Progenitor cell of endocrine pancreas (in vitro differentiated cells): Measurements from ENCODE around the gene RBM8A. TPM values are rescaled to one million over a fixed set of nuclear protein-coding genes. Genes with fewer than 3 reads are reported as not detected.
"Not testable (repeated sequence)": the region's sequence is repeated elsewhere in the genome, so short reads cannot be mapped to it uniquely, and the experiment has no call there.

ENCODE experiments used
- DNase-seq: peaks from one replicate; pipeline ENCODE4 v3.0.0; 2021; ENCODE audit warnings: low spot score; ENCODE audit not compliant: unreplicated experiment
- H3K27ac Mint-ChIP-seq: 2 replicates; pipeline ENCODE4 v1.8.0; 2021; ENCODE audit warnings: mild to moderate bottlenecking, moderate library complexity, mixed read lengths
- H3K27me3 Mint-ChIP-seq: 2 replicates; pipeline ENCODE4 v1.8.0; 2021; ENCODE audit warnings: mixed read lengths
- H3K36me3 Mint-ChIP-seq: 2 replicates; pipeline ENCODE4 v1.8.0; 2022; ENCODE audit warnings: mixed read lengths; ENCODE audit not compliant: insufficient read depth
- H3K4me1 Mint-ChIP-seq: 2 replicates; pipeline ENCODE4 v1.8.0; 2021; ENCODE audit warnings: low read depth, mixed read lengths
- H3K4me3 Mint-ChIP-seq: 2 replicates; pipeline ENCODE4 v1.8.0; 2021; ENCODE audit warnings: low read depth, mild to moderate bottlenecking, moderate library complexity, mixed read lengths
- H3K9me3 Mint-ChIP-seq: 2 replicates; pipeline ENCODE4 v1.8.0; 2021; ENCODE audit warnings: low read depth, mixed read lengths
- total RNA-seq: library from RNA; stranded (reverse); gene quantifications from 2 replicates; pipeline ENCODE4 v1.2.1, GENCODE V29; 2021
- TF ChIP-seq, protein P1 (sequence below): fragments of 200-600 bp; sonication (generic); IDR thresholded peaks from one replicate; pipeline ENCODE4 v1.5.0; 2021; ENCODE audit warnings: antibody characterized with exemption, mild to moderate bottlenecking; ENCODE audit not compliant: unreplicated experiment

RBM8A gene
- total RNA-seq, 1 donor from 2014 or later, result 173 TPM

DNA sequence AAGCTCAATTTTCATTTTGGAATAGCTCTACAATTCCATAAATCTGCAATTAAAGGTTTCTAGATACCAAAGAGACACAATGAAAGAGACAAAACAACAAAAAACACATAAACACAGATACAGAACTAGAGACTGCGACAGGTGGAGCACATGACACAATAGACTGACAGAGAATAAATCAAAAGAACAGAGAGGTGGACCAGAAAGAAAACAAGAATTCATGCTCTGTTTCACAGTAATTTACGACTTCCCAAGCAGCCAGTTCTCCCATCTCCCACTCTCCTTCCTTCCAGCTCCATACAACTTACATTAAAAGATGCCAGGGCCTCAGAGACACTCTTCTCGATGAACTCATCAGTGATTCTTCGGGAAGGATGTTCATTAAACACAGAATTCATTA, 15.1 kb upstream of the RBM8A start:
- Mint-ChIP-seq H3K27me3 (peaks cover 10% of the 10 kb centered on the region), H3K36me3 (no peaks in the 10 kb centered on the region), H3K9me3 (no peaks in the 10 kb centered on the region), H3K4me3 (no peak overlapping the region), H3K27ac (peak overlapping the region; percentile 50), H3K4me1 (no peaks in the 10 kb centered on the region)
- TF ChIP-seq, protein P1, sequence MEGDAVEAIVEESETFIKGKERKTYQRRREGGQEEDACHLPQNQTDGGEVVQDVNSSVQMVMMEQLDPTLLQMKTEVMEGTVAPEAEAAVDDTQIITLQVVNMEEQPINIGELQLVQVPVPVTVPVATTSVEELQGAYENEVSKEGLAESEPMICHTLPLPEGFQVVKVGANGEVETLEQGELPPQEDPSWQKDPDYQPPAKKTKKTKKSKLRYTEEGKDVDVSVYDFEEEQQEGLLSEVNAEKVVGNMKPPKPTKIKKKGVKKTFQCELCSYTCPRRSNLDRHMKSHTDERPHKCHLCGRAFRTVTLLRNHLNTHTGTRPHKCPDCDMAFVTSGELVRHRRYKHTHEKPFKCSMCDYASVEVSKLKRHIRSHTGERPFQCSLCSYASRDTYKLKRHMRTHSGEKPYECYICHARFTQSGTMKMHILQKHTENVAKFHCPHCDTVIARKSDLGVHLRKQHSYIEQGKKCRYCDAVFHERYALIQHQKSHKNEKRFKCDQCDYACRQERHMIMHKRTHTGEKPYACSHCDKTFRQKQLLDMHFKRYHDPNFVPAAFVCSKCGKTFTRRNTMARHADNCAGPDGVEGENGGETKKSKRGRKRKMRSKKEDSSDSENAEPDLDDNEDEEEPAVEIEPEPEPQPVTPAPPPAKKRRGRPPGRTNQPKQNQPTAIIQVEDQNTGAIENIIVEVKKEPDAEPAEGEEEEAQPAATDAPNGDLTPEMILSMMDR, result no peak
- no peak for DNase-seq

GRCh38 chr1:145937436-145937835, 10.2 kb upstream of the RBM8A start:
- Mint-ChIP-seq H3K27me3 (peaks cover 9% of the 10 kb centered on the region), H3K4me3 (no peak overlapping the region), H3K4me1 (peaks cover 12% of the 10 kb centered on the region), H3K27ac (no peak overlapping the region), H3K9me3 (no peaks in the 10 kb centered on the region), H3K36me3 (no peaks in the 10 kb centered on the region)
- TF ChIP-seq, protein P1, result no peak
- DNase-seq, result no peak

DNA sequence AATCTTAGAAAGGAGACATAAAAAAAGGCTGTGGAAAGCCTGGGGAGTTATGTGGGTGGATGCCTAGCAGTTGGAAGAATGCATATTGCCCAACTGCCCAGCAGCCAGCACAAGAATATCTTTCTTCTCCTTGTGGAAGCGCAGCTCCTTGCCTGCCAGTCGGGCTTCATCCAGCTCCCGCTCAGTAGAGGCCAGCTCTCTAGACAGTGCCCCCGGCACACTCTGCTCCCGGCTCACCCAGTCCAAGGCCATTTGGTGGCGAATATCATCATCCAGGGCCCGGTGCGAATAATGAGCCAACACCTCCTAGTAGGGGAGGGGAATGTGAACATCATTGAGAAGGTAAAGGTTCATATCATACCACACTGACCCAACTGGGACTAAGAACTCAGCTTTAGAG, 9.0 kb upstream of the RBM8A start:
- TF ChIP-seq, protein P1, result no peak
- peaks cover 14% of the 10 kb centered on the region for H3K4me1 Mint-ChIP-seq
- H3K27ac Mint-ChIP-seq, result no peak overlapping the region
- no peaks in the 10 kb centered on the region for H3K9me3 Mint-ChIP-seq
- H3K27me3 Mint-ChIP-seq, result peaks cover 4% of the 10 kb centered on the region
- no peaks in the 10 kb centered on the region for H3K36me3 Mint-ChIP-seq
- no peak overlapping the region for H3K4me3 Mint-ChIP-seq
- DNase-seq, result no peak

GRCh38 chr1:145935708-145936107, 8.4 kb upstream of the RBM8A start:
- Mint-ChIP-seq H3K9me3 (no peaks in the 10 kb centered on the region), H3K27ac (no peak overlapping the region), H3K4me3 (no peak overlapping the region), H3K27me3 (peaks cover 4% of the 10 kb centered on the region), H3K36me3 (no peaks in the 10 kb centered on the region), H3K4me1 (peaks cover 14% of the 10 kb centered on the region)
- no peak for DNase-seq
- TF ChIP-seq, protein P1, result no peak

DNA sequence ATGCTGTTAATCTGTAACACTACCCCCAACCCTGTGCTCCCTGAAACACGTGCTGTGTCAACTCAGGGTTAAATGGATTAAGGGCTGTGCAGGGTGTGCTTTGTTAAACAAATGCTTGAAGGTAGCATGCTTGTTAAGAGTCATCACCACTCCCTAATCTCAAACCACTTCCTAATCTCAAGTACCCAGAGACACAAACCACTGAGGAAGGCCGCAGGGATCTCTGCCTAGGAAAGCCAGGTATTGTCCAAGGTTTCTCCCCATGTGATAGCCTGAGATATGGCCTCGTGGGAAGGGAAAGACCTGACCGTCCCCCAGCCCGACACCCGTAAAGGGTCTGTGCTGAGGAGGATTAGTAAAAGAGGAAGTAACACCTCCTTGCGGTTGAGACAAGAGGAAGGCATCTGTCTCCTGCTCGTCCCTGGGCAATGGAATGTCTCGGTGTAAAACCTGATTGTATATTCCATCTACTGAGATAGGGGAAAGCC, 5.3 kb upstream of the RBM8A start:
- H3K36me3 Mint-ChIP-seq, H3K4me3 Mint-ChIP-seq: not testable (repeated sequence)
- peak overlapping the region; percentile 89 for H3K27ac Mint-ChIP-seq

DNA sequence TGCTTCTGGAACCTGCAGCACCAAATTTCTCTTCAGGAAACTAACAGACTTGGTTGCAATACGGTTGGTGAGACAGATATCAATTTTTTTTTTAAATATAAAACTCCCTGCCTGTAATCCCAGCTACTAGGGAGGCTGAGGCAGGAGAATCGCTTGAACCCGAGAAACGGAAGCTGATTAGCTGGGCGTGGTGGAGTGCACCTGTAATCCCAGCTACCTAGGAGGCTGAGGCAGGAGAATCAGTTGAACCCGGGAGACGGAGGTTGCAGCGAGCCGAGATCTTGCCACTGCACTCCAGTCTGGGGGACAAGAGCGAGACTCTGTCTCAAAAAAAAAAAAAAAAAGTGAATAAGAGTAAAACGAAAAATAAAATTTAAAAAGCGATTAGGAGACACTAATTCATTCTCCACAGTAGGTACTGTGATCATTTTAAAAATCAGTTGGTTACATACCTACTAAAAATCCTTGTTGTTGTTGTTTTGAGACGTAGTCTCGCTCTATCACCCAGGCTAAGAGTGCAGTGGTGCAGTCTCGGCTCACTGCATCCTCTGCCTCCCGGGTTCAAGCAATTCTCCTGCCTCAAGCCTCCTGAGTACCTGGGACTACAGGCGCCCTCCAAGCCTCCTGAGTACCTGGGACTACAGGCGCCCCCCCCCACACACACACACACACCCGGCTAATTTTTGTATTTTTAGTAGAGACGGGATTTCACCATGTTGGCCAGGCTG, 796 bp upstream of the RBM8A start:
- TF ChIP-seq, protein P1, result no peak
- Mint-ChIP-seq H3K36me3 (peaks cover 2% of the 10 kb centered on the region), H3K27ac (no peak overlapping the region), H3K4me3 (peak overlapping the region; percentile 69), H3K9me3 (no peaks in the 10 kb centered on the region), H3K4me1 (peaks cover 12% of the 10 kb centered on the region), H3K27me3 (no peaks in the 10 kb centered on the region)
- no peak for DNase-seq

More for the DNA sequence above, 5.3 kb upstream of the RBM8A start:
- not testable (repeated sequence) for H3K27me3 Mint-ChIP-seq, H3K9me3 Mint-ChIP-seq, DNase-seq
- H3K4me1 Mint-ChIP-seq, result peaks cover 16% of the 10 kb centered on the region
